22Rv1 (cell line): ENCODE results near the gene CDC6.

Source experiments
- ZFX ChIP-seq: fragments of 450-650 bp; IDR thresholded peaks from 2 replicates; pipeline ENCODE4 v1.6.1; 2017; ENCODE audit warnings: antibody characterized with exemption, borderline replicate concordance
- TF ChIP-seq, protein P1 (sequence below): fragments of 450-650 bp; IDR thresholded peaks from 2 replicates; pipeline ENCODE4 v1.5.1; 2017; ENCODE audit warnings: mild to moderate bottlenecking

DNA sequence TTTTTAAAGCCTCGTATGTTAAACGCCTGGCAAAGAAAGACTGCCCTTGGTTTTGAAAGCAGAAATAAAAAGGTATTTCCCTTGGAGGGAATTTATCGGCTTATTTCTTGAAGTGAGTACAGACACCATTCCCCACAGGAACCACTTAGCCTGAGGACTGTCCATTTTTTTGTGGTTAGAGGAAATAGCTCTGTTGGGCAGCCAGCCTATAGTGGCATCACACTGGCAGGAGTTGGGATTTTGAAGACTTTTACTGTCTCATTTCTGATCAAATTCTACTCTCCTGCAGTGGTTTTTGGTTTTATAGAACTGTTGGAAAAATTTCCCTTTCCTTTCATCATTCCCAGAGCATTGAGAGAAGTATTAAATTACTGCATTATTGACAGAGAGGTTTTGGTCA, 34.1 kb upstream of the CDC6 start:
- TF ChIP-seq, protein P1, sequence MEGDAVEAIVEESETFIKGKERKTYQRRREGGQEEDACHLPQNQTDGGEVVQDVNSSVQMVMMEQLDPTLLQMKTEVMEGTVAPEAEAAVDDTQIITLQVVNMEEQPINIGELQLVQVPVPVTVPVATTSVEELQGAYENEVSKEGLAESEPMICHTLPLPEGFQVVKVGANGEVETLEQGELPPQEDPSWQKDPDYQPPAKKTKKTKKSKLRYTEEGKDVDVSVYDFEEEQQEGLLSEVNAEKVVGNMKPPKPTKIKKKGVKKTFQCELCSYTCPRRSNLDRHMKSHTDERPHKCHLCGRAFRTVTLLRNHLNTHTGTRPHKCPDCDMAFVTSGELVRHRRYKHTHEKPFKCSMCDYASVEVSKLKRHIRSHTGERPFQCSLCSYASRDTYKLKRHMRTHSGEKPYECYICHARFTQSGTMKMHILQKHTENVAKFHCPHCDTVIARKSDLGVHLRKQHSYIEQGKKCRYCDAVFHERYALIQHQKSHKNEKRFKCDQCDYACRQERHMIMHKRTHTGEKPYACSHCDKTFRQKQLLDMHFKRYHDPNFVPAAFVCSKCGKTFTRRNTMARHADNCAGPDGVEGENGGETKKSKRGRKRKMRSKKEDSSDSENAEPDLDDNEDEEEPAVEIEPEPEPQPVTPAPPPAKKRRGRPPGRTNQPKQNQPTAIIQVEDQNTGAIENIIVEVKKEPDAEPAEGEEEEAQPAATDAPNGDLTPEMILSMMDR, result no peak
- TF ChIP-seq ZFX, result no peak
